Measurements from ENCODE around the gene RNF151. TPM values are rescaled to one million over a fixed set of nuclear protein-coding genes. Genes with fewer than 3 reads are reported as not detected.
A peak's percentile ranks its signal among the peaks of the same experiment; 100 is the strongest.

Gene RNF151
- total RNA-seq, 2 experiments from 2014 or later = not detected

GRCh38 chr16:2001035-2001434, 34.4 kb downstream of the RNF151 start:
- Histone ChIP-seq H3K36me3 (ENCODE audit: insufficient read depth, low read length) (peaks cover 64% of the 10 kb centered on the region), H3K27ac (ENCODE audit: low read depth in 1 of 2, low read length in 2 of 2) (no peak overlapping the region), H3K4me1 (ENCODE audit: insufficient read depth, low read length) (peaks cover 27% of the 10 kb centered on the region), H3K9me3 (ENCODE audit: control insufficient read depth in 1 of 2, insufficient read depth in 1 of 2, low read length in 2 of 2) (no peaks in the 10 kb centered on the region), H3K27me3 (ENCODE audit: control insufficient read depth in 1 of 2, insufficient read depth in 2 of 2, low read length in 2 of 2) (no peaks in the 10 kb centered on the region), H3K4me3 (ENCODE audit: low read length) (no peak overlapping the region)
- H3K27me3 Mint-ChIP-seq = no peaks in the 10 kb centered on the region
- intact Hi-C loops (cut with DNase I, micrococcal nuclease) = no loop called here
- no peak for TF ChIP-seq CTCF (IDR thresholded peaks at IDR 0.05)
- POLR2A ChIA-PET = no interaction called here
- H3K27ac Mint-ChIP-seq = no peak overlapping the region
- peaks cover 6% of the 10 kb centered on the region for H3K4me1 Mint-ChIP-seq (ENCODE audit: low read depth)
- ATAC-seq (ENCODE audit: poor library complexity) (no peak), DNase-seq (no peak)
- peaks cover 38% of the 10 kb centered on the region for H3K36me3 Mint-ChIP-seq (ENCODE audit: low read depth)
- no peak overlapping the region for H3K4me3 Mint-ChIP-seq
- CTCF ChIA-PET = no interaction called here
- no peaks in the 10 kb centered on the region for H3K9me3 Mint-ChIP-seq

- H3K27ac Mint-ChIP-seq = no peak overlapping the region
- Histone ChIP-seq H3K27me3 (ENCODE audit: control insufficient read depth in 1 of 2, insufficient read depth in 2 of 2, low read length in 2 of 2) (no peaks in the 10 kb centered on the region), H3K9me3 (ENCODE audit: control insufficient read depth in 1 of 2, insufficient read depth in 1 of 2, low read length in 2 of 2) (no peaks in the 10 kb centered on the region), H3K4me1 (ENCODE audit: insufficient read depth, low read length) (peaks cover 34% of the 10 kb centered on the region), H3K4me3 (ENCODE audit: low read length) (no peak overlapping the region), H3K27ac (ENCODE audit: low read depth in 1 of 2, low read length in 2 of 2) (no peak overlapping the region), H3K36me3 (ENCODE audit: insufficient read depth, low read length) (peaks cover 64% of the 10 kb centered on the region)
- no peak for DNase-seq
- no peak for ATAC-seq (ENCODE audit: poor library complexity)
- intact Hi-C loops (cut with DNase I, micrococcal nuclease) = no loop called here
- ChIA-PET CTCF (no interaction called here), POLR2A (no interaction called here)
- H3K4me3 Mint-ChIP-seq = no peak overlapping the region
- TF ChIP-seq CTCF (IDR thresholded peaks at IDR 0.05) = no peak
- H3K36me3 Mint-ChIP-seq (ENCODE audit: low read depth) = peaks cover 38% of the 10 kb centered on the region
- no peaks in the 10 kb centered on the region for H3K27me3 Mint-ChIP-seq
- no peaks in the 10 kb centered on the region for H3K9me3 Mint-ChIP-seq
- peaks cover 12% of the 10 kb centered on the region for H3K4me1 Mint-ChIP-seq (ENCODE audit: low read depth)
Observed at GRCh38 chr16:2001456-2002355, 35.0 kb downstream of the RNF151 start.

GRCh38 chr16:2002406-2003230, 36.0 kb downstream of the RNF151 start:
- POLR2A ChIA-PET = interaction anchor here (1.8 to 2.0 kb wide), 2 partner anchors 38 to 153 kb away, joined by 8 to 11 read pairs; partner anchors contain the start of genes RPS2 and TRAF7
- H3K4me3 ChIP-seq (ENCODE audit: low read length) = no peak overlapping the region
- ATAC-seq (ENCODE audit: poor library complexity) = no peak
- Mint-ChIP-seq H3K4me1 (ENCODE audit: low read depth) (peaks cover 19% of the 10 kb centered on the region), H3K4me3 (no peak overlapping the region), H3K9me3 (no peaks in the 10 kb centered on the region), H3K27me3 (no peaks in the 10 kb centered on the region), H3K27ac (no peak overlapping the region), H3K36me3 (ENCODE audit: low read depth) (peaks cover 33% of the 10 kb centered on the region)
- peaks cover 43% of the 10 kb centered on the region for H3K4me1 ChIP-seq (ENCODE audit: insufficient read depth, low read length)
- no peak for TF ChIP-seq CTCF (IDR thresholded peaks at IDR 0.05)
- intact Hi-C loops (cut with DNase I, micrococcal nuclease) = no loop called here
- CTCF ChIA-PET = interaction anchor here (0.9 to 1.6 kb wide), 3 partner anchors 14 to 176 kb away, joined by 3 to 10 read pairs (median 5); partner anchors contain the start of genes FAHD1 and NDUFB10
- no peak overlapping the region for H3K27ac ChIP-seq (ENCODE audit: low read depth in 1 of 2, low read length in 2 of 2)
- H3K36me3 ChIP-seq (ENCODE audit: insufficient read depth, low read length) = peaks cover 64% of the 10 kb centered on the region
- peak in 1 of 14 experiments; percentile 1 for DNase-seq
- H3K9me3 ChIP-seq (ENCODE audit: control insufficient read depth in 1 of 2, insufficient read depth in 1 of 2, low read length in 2 of 2) = no peaks in the 10 kb centered on the region
- H3K27me3 ChIP-seq (ENCODE audit: control insufficient read depth in 1 of 2, insufficient read depth in 2 of 2, low read length in 2 of 2) = no peaks in the 10 kb centered on the region
